Left ventricle myocardium inferior (tissue), 1 donor: ENCODE measurements around the gene AMMECR1. TPM values are rescaled to one million over a fixed set of nuclear protein-coding genes. Genes with fewer than 3 reads are reported as not detected.

ENCODE experiments used
- DNase-seq: peaks from one replicate; pipeline ENCODE4 v3.0.0-alpha.2; 2020
- H3K27ac ChIP-seq: fragments of 200-600 bp; replicated peaks from 2 replicates; pipeline ENCODE4 v1.8.0; 2021
- H3K27me3 ChIP-seq: fragments of 200-600 bp; 2 replicates; pipeline ENCODE4 v1.8.0; 2021; ENCODE audit warnings: low read depth
- H3K36me3 ChIP-seq: fragments of 200-600 bp; 2 replicates; pipeline ENCODE4 v1.8.0; 2021
- H3K4me1 ChIP-seq: fragments of 200-600 bp; 2 replicates; pipeline ENCODE4 v1.8.0; 2021
- H3K4me3 ChIP-seq: fragments of 200-600 bp; 2 replicates; pipeline ENCODE4 v1.8.0; 2021; ENCODE audit warnings: mild to moderate bottlenecking, moderate library complexity
- H3K9me3 ChIP-seq: fragments of 200-600 bp; replicated peaks from 2 replicates; pipeline ENCODE4 v1.8.0; 2021
- CTCF ChIP-seq: fragments of 200-600 bp; IDR thresholded peaks from 2 replicates; pipeline ENCODE4 v1.8.0; 2021; ENCODE audit warnings: antibody characterized with exemption, mild to moderate bottlenecking, borderline replicate concordance
- intact Hi-C: fragments of 100-400 bp; cut with micrococcal nuclease; formaldehyde crosslinking; loops from one replicate; pipeline ENCODE4 v1.11.0; 2022
- total RNA-seq: library from RNA; stranded (reverse); fragmentation: NEBNext Ultra II Directional; extraction: Animal tissue kit (Norgen Biotek cat#: 25700); gene quantifications from one replicate; pipeline ENCODE4 v1.2.1, GENCODE V29; 2021
- donor health status: DM: no; HTN: yes; CAD: no; lungs with severe emphysema.

The AMMECR1 gene
- total RNA-seq, 1 donor from 2014 or later: 0.91 TPM

DNA sequence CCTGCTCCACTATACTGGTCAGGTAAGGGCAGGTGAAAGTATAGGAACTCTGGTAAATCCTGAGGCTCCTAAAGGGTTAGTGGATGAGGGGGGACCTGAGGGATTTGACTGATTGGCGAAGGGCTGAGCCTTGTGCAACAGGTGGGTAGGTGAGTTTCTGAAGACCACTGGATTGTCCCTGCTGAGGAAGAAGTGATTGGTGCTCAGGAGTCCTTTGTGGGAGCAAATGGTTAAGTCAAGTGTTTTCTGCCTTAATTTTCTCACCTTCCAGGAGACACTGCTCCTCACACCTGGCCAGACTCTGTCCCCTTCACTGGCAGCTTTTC is 156.6 kb downstream of the AMMECR1 start:
- Histone ChIP-seq H3K9me3 (no peaks in the 10 kb centered on the region), H3K4me3 (no peak overlapping the region), H3K4me1 (peaks cover 5% of the 10 kb centered on the region), H3K27ac (no peak overlapping the region), H3K27me3 (no peaks in the 10 kb centered on the region), H3K36me3 (no peaks in the 10 kb centered on the region)
- TF ChIP-seq CTCF: no peak
- no peak for DNase-seq
- intact Hi-C loops: loop anchor here (5.0 kb wide), 1 partner anchor 246 kb away; no protein-coding TSS in a partner anchor

DNA sequence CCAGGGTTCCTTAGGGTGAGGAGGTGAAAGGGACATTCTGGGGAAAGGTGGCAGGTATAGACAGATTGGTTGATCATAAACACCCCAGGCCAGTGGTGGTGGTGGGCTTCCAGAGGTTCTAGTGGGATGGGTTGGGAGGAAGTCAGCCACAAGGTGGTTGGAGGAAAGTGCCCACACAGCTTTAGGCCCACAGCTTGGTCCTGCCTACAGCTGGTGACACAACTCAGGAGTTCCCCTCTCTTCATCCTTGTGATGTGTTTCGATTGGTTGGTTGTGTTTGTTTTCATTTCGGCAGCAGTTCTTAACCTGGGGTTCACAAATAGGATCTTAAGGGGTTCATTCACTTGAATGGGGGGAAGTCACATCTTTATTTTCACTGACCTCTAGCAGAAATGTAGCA is 158.0 kb downstream of the AMMECR1 start:
- no peak overlapping the region for H3K4me3 ChIP-seq
- no peaks in the 10 kb centered on the region for H3K27me3 ChIP-seq
- H3K36me3 ChIP-seq: no peaks in the 10 kb centered on the region
- H3K9me3 ChIP-seq: no peaks in the 10 kb centered on the region
- no peak for TF ChIP-seq CTCF
- peaks cover 5% of the 10 kb centered on the region for H3K4me1 ChIP-seq
- no peak overlapping the region for H3K27ac ChIP-seq
- no peak for DNase-seq
- intact Hi-C loops: loop anchor here (5.0 kb wide), 1 partner anchor 247 kb away; no protein-coding TSS in a partner anchor

DNA sequence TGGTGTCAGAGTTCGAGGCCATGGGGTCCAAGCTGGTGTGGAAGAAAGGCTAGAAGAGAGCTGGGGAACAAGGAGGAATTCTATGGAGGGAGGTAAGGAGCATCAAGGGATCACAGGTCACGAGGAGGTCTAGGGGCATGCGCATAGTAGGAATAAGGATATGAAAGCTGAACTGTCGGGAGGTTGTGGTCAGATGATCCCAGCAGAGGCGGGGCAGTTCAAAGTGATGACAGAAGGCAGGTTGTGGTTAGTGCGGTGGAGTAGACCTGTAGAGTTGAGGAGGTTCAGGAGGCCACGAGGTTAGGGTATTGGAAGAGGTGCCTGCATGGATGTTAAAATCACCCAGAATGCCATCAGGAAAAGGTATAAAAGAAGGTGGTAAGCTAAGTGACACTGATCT is 158.7 kb downstream of the AMMECR1 start:
- Histone ChIP-seq H3K4me1 (peaks cover 5% of the 10 kb centered on the region), H3K27me3 (no peaks in the 10 kb centered on the region), H3K27ac (no peak overlapping the region), H3K9me3 (no peaks in the 10 kb centered on the region), H3K36me3 (no peaks in the 10 kb centered on the region), H3K4me3 (no peak overlapping the region)
- no peak for TF ChIP-seq CTCF
- DNase-seq: no peak
- intact Hi-C loops: no loop called here

DNA sequence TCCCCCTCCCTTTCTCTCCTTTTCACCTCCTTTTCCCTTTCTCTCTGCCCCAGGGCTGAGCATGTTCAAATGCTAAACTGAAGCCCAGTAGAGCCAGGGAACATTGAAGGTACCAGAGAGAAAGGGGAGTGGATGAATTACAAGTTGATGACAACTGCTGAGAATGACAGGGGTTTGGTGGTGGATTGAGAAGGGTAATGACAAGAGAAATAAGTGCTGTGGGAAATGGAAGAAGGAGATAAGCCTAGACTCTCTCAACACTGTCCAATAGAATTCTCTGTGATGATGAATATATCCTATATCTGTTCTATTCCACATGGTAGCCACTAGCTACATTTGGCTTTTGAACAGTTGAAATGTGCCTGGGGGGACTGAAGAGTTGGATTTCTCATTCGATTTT is 160.4 kb downstream of the AMMECR1 start:
- H3K36me3 ChIP-seq: no peaks in the 10 kb centered on the region
- no peak overlapping the region for H3K4me3 ChIP-seq
- no peak overlapping the region for H3K27ac ChIP-seq
- intact Hi-C loops: no loop called here
- TF ChIP-seq CTCF: no peak
- DNase-seq: no peak
- H3K9me3 ChIP-seq: no peaks in the 10 kb centered on the region
- H3K4me1 ChIP-seq: peaks cover 5% of the 10 kb centered on the region
- no peaks in the 10 kb centered on the region for H3K27me3 ChIP-seq

DNA sequence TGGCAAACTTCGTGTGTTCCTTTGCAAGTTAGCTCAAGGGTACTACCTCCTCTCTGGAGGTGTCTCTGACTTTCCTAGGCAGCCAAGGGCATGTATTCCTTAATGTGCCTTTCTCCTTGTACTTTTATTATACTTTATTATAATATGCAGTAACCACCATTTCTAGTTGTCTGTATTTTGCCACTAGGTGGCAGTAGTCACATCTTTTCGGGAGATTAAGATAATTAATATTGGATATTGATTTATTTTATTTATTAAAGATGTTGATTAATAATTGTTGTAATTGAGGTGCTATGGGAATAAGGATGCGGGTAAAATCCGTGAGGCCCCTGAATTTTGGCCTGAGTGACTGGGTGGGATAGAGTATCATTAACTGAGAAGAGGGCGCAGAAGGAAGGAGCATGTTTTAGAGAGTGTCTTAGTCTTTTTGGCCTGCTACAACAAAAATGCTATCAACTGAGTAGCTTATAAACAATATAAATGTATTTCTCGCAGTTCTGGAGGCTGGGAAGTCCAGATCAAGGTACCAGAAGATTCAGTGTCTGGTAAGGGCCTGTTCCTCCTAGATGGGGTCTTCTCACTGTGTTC is 161.6 kb downstream of the AMMECR1 start:
- TF ChIP-seq CTCF: peak; percentile 54
- H3K27me3 ChIP-seq: no peaks in the 10 kb centered on the region
- H3K4me3 ChIP-seq: no peak overlapping the region
- no peaks in the 10 kb centered on the region for H3K36me3 ChIP-seq
- no peak for DNase-seq
- H3K27ac ChIP-seq: no peak overlapping the region
- peaks cover 5% of the 10 kb centered on the region for H3K4me1 ChIP-seq
- H3K9me3 ChIP-seq: no peaks in the 10 kb centered on the region
- intact Hi-C loops: no loop called here
